K562 (cell line): Measurements from ENCODE around the gene PLXNA3. TPM values are rescaled to one million over a fixed set of nuclear protein-coding genes. Genes with fewer than 3 reads are reported as not detected.

Source experiments
- ATAC-seq: fragments of 200-7000 bp; cut with Tn5 transposase; 3 replicates; pipeline ENCODE4 v1.9.1; 2020; ENCODE audit warnings: moderate library complexity
- BruUV-seq: library from RNA; stranded (reverse); fragments of 400-500 nt; replicated peaks from 2 replicates; lab custom pipeline; 2021; lab: Mats Ljungman, UMichigan
- CTCF ChIA-PET: fragments of 300-600 bp; formaldehyde crosslinking; extraction: SDS; loops from one replicate; lab custom pipeline; 2021; ENCODE audit warnings: low intra/inter-chr PET ratio; lab: Yijun Ruan, JAX
- POLR2A ChIA-PET: fragments of 300-600, 350-650 bp; sonication (Branson Sonifier 250); formaldehyde crosslinking; extraction: SDS; loops from one replicate; lab custom pipeline; 2021; ENCODE audit warnings: antibody characterized with exemption, inconsistent platforms; lab: Yijun Ruan, JAX
- DNase-seq, 4 experiments: peaks; one replicate each; pipeline versions ENCODE4 v3.0.0 to v3.0.0-alpha.2; 2011 to 2018; ENCODE audit warnings: low spot score in 3 of 4, mixed read lengths in 3 of 4; ENCODE audit errors: extremely low read depth in 1 of 4
- FAIRE-seq: peaks from 2 replicates; lab custom pipeline; 2011; peaks lifted over from hg19 to GRCh38; lab: Jason Lieb, UNC
- H2AFZ ChIP-seq: 2 replicates; pipeline ENCODE4 v1.6.0; 2011; ENCODE audit warnings: low read depth, low read length, control low read depth, inconsistent platforms
- H3K27ac ChIP-seq: fragments of 200-600 bp; 3 replicates; pipeline ENCODE4 v1.8.0; 2011; ENCODE audit warnings: low read depth, mild to moderate bottlenecking, control low read depth, inconsistent platforms, low read length, moderate library complexity, mixed read lengths; ENCODE audit errors: extremely low read depth
- H3K27me3 ChIP-seq, 2 experiments: fragments of 300-600 bp in 1 of 2; 2 replicates in 1 of 2; 3 replicates in 1 of 2; pipeline versions ENCODE4 v1.6.0 to v1.8.0; 2011; ENCODE audit warnings: inconsistent platforms in 2 of 2, low read length in 2 of 2, mild to moderate bottlenecking in 1 of 2, mixed read lengths in 1 of 2, moderate library complexity in 1 of 2; ENCODE audit not compliant: control insufficient read depth in 2 of 2, insufficient read depth in 2 of 2
- H3K36me3 ChIP-seq: fragments of 300-600 bp; 3 replicates; pipeline ENCODE4 v1.8.0; 2011; ENCODE audit warnings: mild to moderate bottlenecking, low read length, inconsistent platforms; ENCODE audit not compliant: control insufficient read depth, insufficient read depth
- H3K4me1 ChIP-seq, 2 experiments: fragments of 200-600 bp in 1 of 2; replicated peaks in 1 of 2; 2 replicates in 1 of 2; 3 replicates in 1 of 2; pipeline versions ENCODE4 v1.5.1 to v1.8.0; 2011; ENCODE audit warnings: inconsistent platforms in 2 of 2, low read length in 2 of 2, mild to moderate bottlenecking in 1 of 2, mixed read lengths in 1 of 2, moderate library complexity in 1 of 2; ENCODE audit not compliant: control insufficient read depth in 2 of 2, insufficient read depth in 2 of 2
- H3K4me2 ChIP-seq: 2 replicates; pipeline ENCODE4 v1.6.1; 2011; ENCODE audit warnings: low read length, control low read depth, inconsistent platforms, mixed read lengths; ENCODE audit not compliant: insufficient read depth
- H3K4me3 ChIP-seq: fragments of 200-600 bp; sonication (generic), shearing (Covaris generic); 2 replicates; pipeline ENCODE4 v1.5.1; 2016; ENCODE audit warnings: control low read depth, inconsistent platforms
- H3K79me2 ChIP-seq: fragments of 200-600 bp; 3 replicates; pipeline ENCODE4 v1.8.0; 2011; ENCODE audit warnings: low read length, inconsistent platforms; ENCODE audit not compliant: control insufficient read depth, insufficient read depth
- H3K9ac ChIP-seq, 2 experiments: 2 replicates each; pipeline versions ENCODE4 v1.6.0 to v1.6.1; 2011; ENCODE audit warnings: low read depth in 2 of 2, low read length in 2 of 2, control low read depth in 1 of 2, inconsistent platforms in 1 of 2, mild to moderate bottlenecking in 1 of 2, mixed read lengths in 1 of 2; ENCODE audit not compliant: insufficient read depth in 1 of 2
- H3K9me1 ChIP-seq: one replicate; pipeline ENCODE4 v1.6.0; 2011; ENCODE audit warnings: inconsistent platforms, mild to moderate bottlenecking, low read length, moderate library complexity; ENCODE audit not compliant: control insufficient read depth, insufficient read depth
- H3K9me3 ChIP-seq: replicated peaks from 2 replicates; pipeline ENCODE4 v1.5.1; 2011; ENCODE audit warnings: low read depth, low read length, inconsistent platforms; ENCODE audit not compliant: control insufficient read depth, insufficient read depth
- H4K20me1 ChIP-seq: replicated peaks from 2 replicates; pipeline ENCODE4 v1.6.1; 2011; ENCODE audit warnings: low read length, inconsistent platforms, mixed read lengths; ENCODE audit not compliant: control insufficient read depth, insufficient read depth
- ATF1 ChIP-seq, 2 experiments: fragments of 450-650 bp in 1 of 2; IDR thresholded peaks; 2 replicates each; pipeline ENCODE4 v1.6.1; 2016; ENCODE audit warnings: missing compliant biosample characterization in 1 of 2, missing genetic modification characterization in 1 of 2
- GATA2 ChIP-seq: sonication (generic); formaldehyde crosslinking; IDR thresholded peaks from 2 replicates; pipeline ENCODE4 v1.4.0; 2020; ENCODE audit warnings: mild to moderate bottlenecking, missing genetic modification reagents
- RBFOX2 ChIP-seq: fragments of 200-400 bp; formaldehyde crosslinking; IDR thresholded peaks from 2 replicates; pipeline ENCODE4 v1.6.1; 2017; ENCODE audit warnings: low read depth, mild to moderate bottlenecking, low read length, moderate library complexity
- SREBF2 ChIP-seq: sonication (generic); formaldehyde crosslinking; IDR thresholded peaks from 2 replicates; pipeline ENCODE4 v1.4.0; 2020; ENCODE audit warnings: mild to moderate bottlenecking, missing genetic modification reagents
- TOE1 ChIP-seq, 2 experiments: fragments of 450-650 bp in 1 of 2; sonication (generic) in 1 of 2; formaldehyde crosslinking in 1 of 2; IDR thresholded peaks; 2 replicates each; pipeline versions ENCODE4 v1.7.1 to v1.8.0; 2016 to 2022; ENCODE audit warnings: borderline replicate concordance in 2 of 2, mild to moderate bottlenecking in 2 of 2, antibody characterized with exemption in 1 of 2, inconsistent platforms in 1 of 2, low read depth in 1 of 2, missing genetic modification reagents in 1 of 2, moderate library complexity in 1 of 2
- ZBTB8A ChIP-seq: fragments of 450-650 bp; IDR thresholded peaks from 2 replicates; pipeline ENCODE4 v1.6.1; 2018; ENCODE audit warnings: mild to moderate bottlenecking, moderate library complexity; ENCODE audit not compliant: partially characterized antibody
- ZZZ3 ChIP-seq: fragments of 450-650 bp; IDR thresholded peaks from 2 replicates; pipeline ENCODE4 v1.6.1; 2016; ENCODE audit warnings: antibody characterized with exemption, mild to moderate bottlenecking, moderate library complexity
- WGBS: fragments of 100-300 bp; shearing (Covaris generic); methylation state at CpG from one replicate; pipeline ENCODE4 v1.1.6; 2016; ENCODE audit warnings: low coverage, mixed read lengths; ENCODE audit not compliant: insufficient coverage; ENCODE audit errors: missing lambda C conversion rate; 5-methylcytosine and 5-hydroxymethylcytosine counted together
- in situ Hi-C: fragments of 300-500 bp; cut with MboI; formaldehyde crosslinking; loops from 4 replicates; pipeline ENCODE4 v1.15.0; 2018; ENCODE audit warnings: inconsistent platforms, mixed read lengths
- intact Hi-C: fragments of 100-400 bp; cut with micrococcal nuclease; formaldehyde crosslinking; loops from 2 replicates; pipeline ENCODE4 v1.14.2; 2022
- polyA plus RNA-seq, 8 experiments: library from polyadenylated mRNA; depleted of rRNA in 4 of 8; stranded (reverse) in 5 of 8; unstranded in 3 of 8; fragments of >200 nt; fragmentation: Nextera tagmentation in 2 of 8; fragmentation: Illumina TruSeq in 1 of 8; extraction: Ambion mirVana in 2 of 8; extraction: Trizol in 1 of 8; gene quantifications; 2 replicates each; pipeline versions ENCODE4 v1.2.1 to v1.2.3, GENCODE V29; 2011 to 2014; ENCODE audit warnings: inconsistent platforms in 1 of 8, missing spikeins in 1 of 8
- total RNA-seq, 7 experiments: library from RNA; depleted of rRNA in 6 of 7; stranded (reverse); fragments of >200 nt in 6 of 7; fragmentation: Illumina TruSeq in 2 of 7; extraction: Trizol in 2 of 7; gene quantifications; 2 replicates each; pipeline versions ENCODE4 v1.2.1 to v1.2.3, GENCODE V29; 2011 to 2021; ENCODE audit warnings: low replicate concordance in 1 of 7
- TF ChIP-seq, protein P1 (sequence below): fragments of 450-650 bp; IDR thresholded peaks from 2 replicates; pipeline ENCODE4 v1.6.1; 2016; ENCODE audit warnings: missing biosample characterization, missing genetic modification characterization

PLXNA3 gene
- total and polyA plus RNA-seq, 9 of the 15 experiments (the other 6 are each of a cell fraction or from before 2014, with no cell fraction given) = 0.32 to 47.8 (median 7.5) TPM

DNA sequence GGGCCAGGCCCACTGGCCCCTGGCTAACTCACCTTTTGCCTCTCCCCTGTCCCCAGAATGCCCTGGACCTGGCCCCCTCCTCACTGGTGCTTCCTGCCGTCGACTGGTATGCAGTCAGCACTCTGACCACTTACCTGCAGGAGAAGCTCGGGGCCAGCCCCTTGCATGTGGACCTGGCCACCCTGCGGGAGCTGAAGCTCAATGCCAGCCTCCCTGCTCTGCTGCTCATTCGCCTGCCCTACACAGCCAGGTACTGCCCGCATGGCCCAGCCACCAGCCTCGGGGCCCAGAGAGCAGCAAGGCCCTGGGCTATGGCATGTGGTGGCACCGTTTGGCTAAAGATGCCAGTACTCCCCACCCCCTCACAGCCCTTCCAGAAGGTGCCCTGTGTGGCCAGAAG lies 25.9 kb upstream of the PLXNA3 start:
- H3K9me3 ChIP-seq = no peaks in the 10 kb centered on the region
- H4K20me1 ChIP-seq = no peaks in the 10 kb centered on the region
- DNase-seq (no peak), ATAC-seq (no peak), FAIRE-seq (no peak)
- intact Hi-C loops (no loop called here), in situ Hi-C loops (no loop called here)
- H3K9ac ChIP-seq = peak overlapping the region in 1 of 2 experiments; percentile 35; a peak in 1 of 4 replicates
- peaks cover 26 to 64% of the 10 kb centered on the region in 2 experiments; a peak in 4 of 5 replicates for H3K4me1 ChIP-seq
- no peak overlapping the region for H3K27ac ChIP-seq
- H3K79me2 ChIP-seq = peaks cover 37% of the 10 kb centered on the region
- H3K4me3 ChIP-seq = no peak overlapping the region
- H2AFZ ChIP-seq = no peak overlapping the region
- TF ChIP-seq RBFOX2 = peak; percentile 46; the same call in 1 of the 2 replicates
- TF ChIP-seq GATA2 = no peak
- no peak for TF ChIP-seq TOE1 (IDR thresholded peaks at IDR 0.05; ENCODE audit: borderline replicate concordance)
- no peak for TF ChIP-seq TOE1 (CRISPR knock-in tag; IDR thresholded peaks at IDR 0.05; ENCODE audit: borderline replicate concordance, low read depth)
- TF ChIP-seq SREBF2 (CRISPR knock-in tag) = no peak
- TF ChIP-seq ZZZ3 = no peak
- TF ChIP-seq ATF1 (CRISPR knock-in tag; IDR thresholded peaks at IDR 0.05) = no peak
- no peak for TF ChIP-seq ATF1 (tag; IDR thresholded peaks at IDR 0.05)
- no peak for TF ChIP-seq ZBTB8A
- TF ChIP-seq, protein P1, sequence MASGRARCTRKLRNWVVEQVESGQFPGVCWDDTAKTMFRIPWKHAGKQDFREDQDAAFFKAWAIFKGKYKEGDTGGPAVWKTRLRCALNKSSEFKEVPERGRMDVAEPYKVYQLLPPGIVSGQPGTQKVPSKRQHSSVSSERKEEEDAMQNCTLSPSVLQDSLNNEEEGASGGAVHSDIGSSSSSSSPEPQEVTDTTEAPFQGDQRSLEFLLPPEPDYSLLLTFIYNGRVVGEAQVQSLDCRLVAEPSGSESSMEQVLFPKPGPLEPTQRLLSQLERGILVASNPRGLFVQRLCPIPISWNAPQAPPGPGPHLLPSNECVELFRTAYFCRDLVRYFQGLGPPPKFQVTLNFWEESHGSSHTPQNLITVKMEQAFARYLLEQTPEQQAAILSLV (tag) = no peak
- ChIA-PET POLR2A (interaction anchor here (0.9 kb wide), 1 partner anchor 13 kb away, joined by 3 read pairs; no protein-coding TSS in a partner anchor), CTCF (no interaction called here)
- H3K27me3 ChIP-seq = no peaks in the 10 kb centered on the region
- 91% methylated on average over 7 of the region's 8 CpGs for WGBS
- no peak overlapping the region for H3K4me2 ChIP-seq
- H3K9me1 ChIP-seq = no peaks in the 10 kb centered on the region
- H3K36me3 ChIP-seq = peaks cover 60% of the 10 kb centered on the region; the same call in 2 of the 3 replicates
- BruUV-seq = no TSS peak
